K562 (cell line): ENCODE measurements around the gene ADAMTSL2. TPM values are rescaled to one million over a fixed set of nuclear protein-coding genes. Genes with fewer than 3 reads are reported as not detected.

Experiments
- ATAC-seq: fragments of 200-7000 bp; cut with Tn5 transposase; 3 replicates; pipeline ENCODE4 v1.9.1; 2020; ENCODE audit warnings: moderate library complexity
- BruUV-seq: library from RNA; stranded (reverse); fragments of 400-500 nt; replicated peaks from 2 replicates; lab custom pipeline; 2021; lab: Mats Ljungman, UMichigan
- CTCF ChIA-PET: fragments of 300-600 bp; formaldehyde crosslinking; extraction: SDS; loops from one replicate; lab custom pipeline; 2021; ENCODE audit warnings: low intra/inter-chr PET ratio; lab: Yijun Ruan, JAX
- POLR2A ChIA-PET: fragments of 300-600, 350-650 bp; sonication (Branson Sonifier 250); formaldehyde crosslinking; extraction: SDS; loops from one replicate; lab custom pipeline; 2021; ENCODE audit warnings: antibody characterized with exemption, inconsistent platforms; lab: Yijun Ruan, JAX
- DNase-seq, 4 experiments: peaks; one replicate each; pipeline versions ENCODE4 v3.0.0 to v3.0.0-alpha.2; 2011 to 2018; ENCODE audit warnings: low spot score in 3 of 4, mixed read lengths in 3 of 4; ENCODE audit errors: extremely low read depth in 1 of 4
- FAIRE-seq: peaks from 2 replicates; lab custom pipeline; 2011; peaks lifted over from hg19 to GRCh38; lab: Jason Lieb, UNC
- H2AFZ ChIP-seq: 2 replicates; pipeline ENCODE4 v1.6.0; 2011; ENCODE audit warnings: low read depth, low read length, control low read depth, inconsistent platforms
- H3K27ac ChIP-seq: fragments of 200-600 bp; 3 replicates; pipeline ENCODE4 v1.8.0; 2011; ENCODE audit warnings: low read depth, mild to moderate bottlenecking, control low read depth, inconsistent platforms, low read length, moderate library complexity, mixed read lengths; ENCODE audit errors: extremely low read depth
- H3K27me3 ChIP-seq, 2 experiments: fragments of 300-600 bp in 1 of 2; 2 replicates in 1 of 2; 3 replicates in 1 of 2; pipeline versions ENCODE4 v1.6.0 to v1.8.0; 2011; ENCODE audit warnings: inconsistent platforms in 2 of 2, low read length in 2 of 2, mild to moderate bottlenecking in 1 of 2, mixed read lengths in 1 of 2, moderate library complexity in 1 of 2; ENCODE audit not compliant: control insufficient read depth in 2 of 2, insufficient read depth in 2 of 2
- H3K36me3 ChIP-seq: fragments of 300-600 bp; 3 replicates; pipeline ENCODE4 v1.8.0; 2011; ENCODE audit warnings: mild to moderate bottlenecking, low read length, inconsistent platforms; ENCODE audit not compliant: control insufficient read depth, insufficient read depth
- H3K4me1 ChIP-seq, 2 experiments: fragments of 200-600 bp in 1 of 2; replicated peaks in 1 of 2; 2 replicates in 1 of 2; 3 replicates in 1 of 2; pipeline versions ENCODE4 v1.5.1 to v1.8.0; 2011; ENCODE audit warnings: inconsistent platforms in 2 of 2, low read length in 2 of 2, mild to moderate bottlenecking in 1 of 2, mixed read lengths in 1 of 2, moderate library complexity in 1 of 2; ENCODE audit not compliant: control insufficient read depth in 2 of 2, insufficient read depth in 2 of 2
- H3K4me2 ChIP-seq: 2 replicates; pipeline ENCODE4 v1.6.1; 2011; ENCODE audit warnings: low read length, control low read depth, inconsistent platforms, mixed read lengths; ENCODE audit not compliant: insufficient read depth
- H3K4me3 ChIP-seq: fragments of 200-600 bp; sonication (generic), shearing (Covaris generic); 2 replicates; pipeline ENCODE4 v1.5.1; 2016; ENCODE audit warnings: control low read depth, inconsistent platforms
- H3K79me2 ChIP-seq: fragments of 200-600 bp; 3 replicates; pipeline ENCODE4 v1.8.0; 2011; ENCODE audit warnings: low read length, inconsistent platforms; ENCODE audit not compliant: control insufficient read depth, insufficient read depth
- H3K9ac ChIP-seq, 2 experiments: 2 replicates each; pipeline versions ENCODE4 v1.6.0 to v1.6.1; 2011; ENCODE audit warnings: low read depth in 2 of 2, low read length in 2 of 2, control low read depth in 1 of 2, inconsistent platforms in 1 of 2, mild to moderate bottlenecking in 1 of 2, mixed read lengths in 1 of 2; ENCODE audit not compliant: insufficient read depth in 1 of 2
- H3K9me1 ChIP-seq: one replicate; pipeline ENCODE4 v1.6.0; 2011; ENCODE audit warnings: inconsistent platforms, mild to moderate bottlenecking, low read length, moderate library complexity; ENCODE audit not compliant: control insufficient read depth, insufficient read depth
- H3K9me3 ChIP-seq: replicated peaks from 2 replicates; pipeline ENCODE4 v1.5.1; 2011; ENCODE audit warnings: low read depth, low read length, inconsistent platforms; ENCODE audit not compliant: control insufficient read depth, insufficient read depth
- H4K20me1 ChIP-seq: replicated peaks from 2 replicates; pipeline ENCODE4 v1.6.1; 2011; ENCODE audit warnings: low read length, inconsistent platforms, mixed read lengths; ENCODE audit not compliant: control insufficient read depth, insufficient read depth
- COPS2 ChIP-seq: fragments of 450-650 bp; conservative IDR thresholded peaks from 2 replicates; pipeline ENCODE4 v1.6.1; 2016; ENCODE audit warnings: mild to moderate bottlenecking, moderate library complexity
- ELF2 ChIP-seq: fragments of 250-450 bp; sonication (Bioruptor Pico); IDR thresholded peaks from 2 replicates; pipeline ENCODE4 v1.5.0; 2021; ENCODE audit warnings: mild to moderate bottlenecking
- FOXM1 ChIP-seq, 2 experiments: fragments of 450-650 bp in 1 of 2; sonication (generic) in 1 of 2; formaldehyde crosslinking in 1 of 2; IDR thresholded peaks; 2 replicates each; pipeline versions ENCODE4 v1.6.1 to v1.9.0; 2017 to 2022; ENCODE audit warnings: low read depth in 2 of 2, mild to moderate bottlenecking in 2 of 2, missing genetic modification reagents in 1 of 2, moderate library complexity in 1 of 2
- HDAC3 ChIP-seq: fragments of 450-650 bp; IDR thresholded peaks from 2 replicates; pipeline ENCODE4 v1.6.1; 2018; ENCODE audit warnings: borderline replicate concordance, mild to moderate bottlenecking, moderate library complexity; ENCODE audit not compliant: partially characterized antibody
- KAT7 ChIP-seq: sonication (generic); formaldehyde crosslinking; IDR thresholded peaks from 2 replicates; pipeline ENCODE4 v1.8.0; 2022; ENCODE audit warnings: missing genetic modification reagents, mild to moderate bottlenecking, borderline replicate concordance
- KDM4B ChIP-seq, 2 experiments: fragments of 450-650 bp in 1 of 2; sonication (generic) in 1 of 2; IDR thresholded peaks; 2 replicates each; pipeline ENCODE4 v1.6.1; 2016 to 2017; ENCODE audit warnings: borderline replicate concordance in 2 of 2, antibody characterized with exemption in 1 of 2, low read depth in 1 of 2, mild to moderate bottlenecking in 1 of 2
- KHSRP ChIP-seq: fragments of 450-650 bp; IDR thresholded peaks from 2 replicates; pipeline ENCODE4 v1.6.1; 2017
- KLF13 ChIP-seq: fragments of 450-650 bp; IDR thresholded peaks from 2 replicates; pipeline ENCODE4 v1.6.1; 2016; ENCODE audit warnings: missing genetic modification characterization, low read depth, mild to moderate bottlenecking, missing compliant biosample characterization, moderate library complexity, borderline replicate concordance
- LEF1 ChIP-seq: fragments of 450-650 bp; IDR thresholded peaks from 2 replicates; pipeline ENCODE4 v1.6.1; 2016; ENCODE audit warnings: mild to moderate bottlenecking
- MXI1 ChIP-seq: IDR thresholded peaks from 2 replicates; pipeline ENCODE4 v1.6.1; 2011; ENCODE audit warnings: low read depth, mild to moderate bottlenecking, improper control_type of control experiment, low read length
- RCOR1 ChIP-seq, 2 experiments: IDR thresholded peaks; 2 replicates each; pipeline ENCODE4 v1.6.1; 2012; ENCODE audit warnings: low read depth in 2 of 2, low read length in 2 of 2, borderline replicate concordance in 1 of 2, improper control_type of control experiment in 1 of 2
- SETDB1 ChIP-seq: IDR thresholded peaks from one replicate; pipeline ENCODE4 v1.6.1; 2012; ENCODE audit warnings: low read length, control low read depth, inconsistent platforms
- ZC3H11A ChIP-seq: IDR thresholded peaks from 2 replicates; pipeline ENCODE4 v1.6.1; 2012; ENCODE audit warnings: low read depth, low read length, improper control_type of control experiment
- ZNF174 ChIP-seq: fragments of 250-450 bp; sonication (Bioruptor Pico); IDR thresholded peaks from 2 replicates; pipeline ENCODE4 v1.4.0; 2020; ENCODE audit warnings: mild to moderate bottlenecking
- ZNF668 ChIP-seq: fragments of 250-450 bp; sonication (Bioruptor Pico); IDR thresholded peaks from 2 replicates; pipeline ENCODE4 v1.8.0; 2022; ENCODE audit warnings: mild to moderate bottlenecking, inconsistent platforms
- ZSCAN32 ChIP-seq: fragments of 450-650 bp; formaldehyde crosslinking; IDR thresholded peaks from 2 replicates; pipeline ENCODE4 v1.4.0; 2020; ENCODE audit warnings: mild to moderate bottlenecking, moderate library complexity
- WGBS: fragments of 100-300 bp; shearing (Covaris generic); methylation state at CpG from one replicate; pipeline ENCODE4 v1.1.6; 2016; ENCODE audit warnings: low coverage, mixed read lengths; ENCODE audit not compliant: insufficient coverage; ENCODE audit errors: missing lambda C conversion rate; 5-methylcytosine and 5-hydroxymethylcytosine counted together
- in situ Hi-C: fragments of 300-500 bp; cut with MboI; formaldehyde crosslinking; loops from 4 replicates; pipeline ENCODE4 v1.15.0; 2018; ENCODE audit warnings: inconsistent platforms, mixed read lengths
- intact Hi-C: fragments of 100-400 bp; cut with micrococcal nuclease; formaldehyde crosslinking; loops from 2 replicates; pipeline ENCODE4 v1.14.2; 2022
- polyA plus RNA-seq, 8 experiments: library from polyadenylated mRNA; depleted of rRNA in 4 of 8; stranded (reverse) in 5 of 8; unstranded in 3 of 8; fragments of >200 nt; fragmentation: Nextera tagmentation in 2 of 8; fragmentation: Illumina TruSeq in 1 of 8; extraction: Ambion mirVana in 2 of 8; extraction: Trizol in 1 of 8; gene quantifications; 2 replicates each; pipeline versions ENCODE4 v1.2.1 to v1.2.3, GENCODE V29; 2011 to 2014; ENCODE audit warnings: inconsistent platforms in 1 of 8, missing spikeins in 1 of 8
- total RNA-seq, 7 experiments: library from RNA; depleted of rRNA in 6 of 7; stranded (reverse); fragments of >200 nt in 6 of 7; fragmentation: Illumina TruSeq in 2 of 7; extraction: Trizol in 2 of 7; gene quantifications; 2 replicates each; pipeline versions ENCODE4 v1.2.1 to v1.2.3, GENCODE V29; 2011 to 2021; ENCODE audit warnings: low replicate concordance in 1 of 7
- TF ChIP-seq, protein P1 (sequence below), 2 experiments: fragments of 450-650 bp; IDR thresholded peaks; 2 replicates each; pipeline ENCODE4 v1.6.1; 2016
- TF ChIP-seq, protein P2 (sequence below): IDR thresholded peaks from 2 replicates; pipeline ENCODE4 v1.6.1; 2016; ENCODE audit warnings: missing genetic modification characterization, missing compliant biosample characterization
- TF ChIP-seq, protein P3 (sequence below): fragments of 250-450 bp; sonication (Bioruptor Pico); IDR thresholded peaks from 2 replicates; pipeline ENCODE4 v1.4.0; 2020; ENCODE audit warnings: mild to moderate bottlenecking, moderate library complexity

The ADAMTSL2 gene
- total and polyA plus RNA-seq, 9 of the 15 experiments (the other 6 are each of a cell fraction or from before 2014, with no cell fraction given): 0.04 TPM; not detected in 8

DNA sequence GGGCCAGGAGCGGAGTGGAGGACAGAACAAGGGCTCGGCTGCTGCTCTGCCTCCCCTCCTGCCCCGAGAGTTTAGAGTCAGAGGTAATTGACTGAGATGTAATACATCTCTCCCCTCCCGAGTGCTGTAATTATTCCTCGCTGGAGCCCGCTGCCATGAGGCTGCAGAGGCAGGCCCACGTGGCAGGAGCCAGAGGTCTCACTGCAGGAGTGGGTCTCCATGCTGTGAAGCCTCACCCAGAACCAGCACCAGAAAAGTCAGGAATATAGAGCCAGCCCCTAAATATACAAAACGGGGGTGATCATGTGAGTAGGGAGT is 72.2 kb downstream of the ADAMTSL2 start (continued):
- no peak for TF ChIP-seq ZNF668 (CRISPR knock-in tag)

DNA sequence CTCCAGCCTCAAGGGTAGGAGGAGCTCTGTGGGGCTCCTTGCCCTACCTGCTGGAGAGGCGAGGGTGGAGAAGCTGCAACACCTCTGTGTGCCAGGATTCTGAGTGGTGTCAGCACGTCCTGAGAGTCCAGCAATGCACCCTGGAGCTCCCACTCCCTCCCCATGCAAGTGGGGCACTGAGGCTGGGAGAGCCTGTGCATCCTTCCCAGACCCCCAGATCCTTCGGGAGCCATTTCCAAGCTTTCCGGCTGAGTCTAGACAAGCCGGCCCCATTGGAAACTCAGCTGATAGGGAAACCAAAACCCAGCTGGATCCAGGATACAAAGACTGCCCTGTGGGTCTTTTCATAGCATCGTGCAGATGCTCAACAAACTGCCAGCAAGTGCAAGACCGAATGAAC is 72.9 kb downstream of the ADAMTSL2 start:
- BruUV-seq: no TSS peak
- H3K4me3 ChIP-seq: no peak overlapping the region
- peaks cover 14% of the 10 kb centered on the region for H4K20me1 ChIP-seq
- H3K27ac ChIP-seq: no peak overlapping the region
- H3K9me3 ChIP-seq: no peaks in the 10 kb centered on the region
- DNase-seq (no peak), FAIRE-seq (no peak), ATAC-seq (no peak)
- ChIA-PET CTCF (no interaction called here), POLR2A (interaction anchor here (0.7 kb wide), 1 partner anchor 73 kb away, joined by 3 read pairs; no protein-coding TSS in a partner anchor)
- H3K27me3 ChIP-seq: peaks cover 6 to 46% of the 10 kb centered on the region in 2 experiments; a peak in 4 of 5 replicates
- in situ Hi-C loops: no loop called here
- H3K9ac ChIP-seq: no peak overlapping the region
- intact Hi-C loops: no loop called here
- no peaks in the 10 kb centered on the region for H3K36me3 ChIP-seq
- no peak overlapping the region for H3K4me2 ChIP-seq
- H2AFZ ChIP-seq: no peak overlapping the region
- 2% methylated on average over 7 of the region's 7 CpGs for WGBS
- H3K9me1 ChIP-seq: no peaks in the 10 kb centered on the region
- no peaks in the 10 kb centered on the region for H3K79me2 ChIP-seq
- H3K4me1 ChIP-seq: peaks cover 0 to 12% of the 10 kb centered on the region in 2 experiments; a peak in 2 of 5 replicates
- TF ChIP-seq KLF13 (tag): no peak
- no peak for TF ChIP-seq SETDB1
- TF ChIP-seq ZNF174 (CRISPR knock-in tag): no peak
- TF ChIP-seq ZSCAN32 (CRISPR knock-in tag): no peak
- TF ChIP-seq KHSRP: no peak
- no peak for TF ChIP-seq MXI1
- no peak for TF ChIP-seq KAT7 (CRISPR knock-in tag)
- no peak for TF ChIP-seq KDM4B (IDR thresholded peaks at IDR 0.05; ENCODE audit: borderline replicate concordance in 2 of 2, low read depth in 1 of 2)
- no peak for TF ChIP-seq FOXM1 (IDR thresholded peaks at IDR 0.05; ENCODE audit: low read depth)
- TF ChIP-seq FOXM1 (CRISPR knock-in tag; IDR thresholded peaks at IDR 0.05; ENCODE audit: low read depth): no peak
- no peak for TF ChIP-seq ELF2 (CRISPR knock-in tag)
- TF ChIP-seq, protein P1, sequence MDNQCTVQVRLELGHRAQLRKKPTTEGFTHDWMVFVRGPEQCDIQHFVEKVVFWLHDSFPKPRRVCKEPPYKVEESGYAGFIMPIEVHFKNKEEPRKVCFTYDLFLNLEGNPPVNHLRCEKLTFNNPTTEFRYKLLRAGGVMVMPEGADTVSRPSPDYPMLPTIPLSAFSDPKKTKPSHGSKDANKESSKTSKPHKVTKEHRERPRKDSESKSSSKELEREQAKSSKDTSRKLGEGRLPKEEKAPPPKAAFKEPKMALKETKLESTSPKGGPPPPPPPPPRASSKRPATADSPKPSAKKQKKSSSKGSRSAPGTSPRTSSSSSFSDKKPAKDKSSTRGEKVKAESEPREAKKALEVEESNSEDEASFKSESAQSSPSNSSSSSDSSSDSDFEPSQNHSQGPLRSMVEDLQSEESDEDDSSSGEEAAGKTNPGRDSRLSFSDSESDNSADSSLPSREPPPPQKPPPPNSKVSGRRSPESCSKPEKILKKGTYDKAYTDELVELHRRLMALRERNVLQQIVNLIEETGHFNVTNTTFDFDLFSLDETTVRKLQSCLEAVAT (IDR thresholded peaks at IDR 0.05): no peak
- TF ChIP-seq, protein P2, sequence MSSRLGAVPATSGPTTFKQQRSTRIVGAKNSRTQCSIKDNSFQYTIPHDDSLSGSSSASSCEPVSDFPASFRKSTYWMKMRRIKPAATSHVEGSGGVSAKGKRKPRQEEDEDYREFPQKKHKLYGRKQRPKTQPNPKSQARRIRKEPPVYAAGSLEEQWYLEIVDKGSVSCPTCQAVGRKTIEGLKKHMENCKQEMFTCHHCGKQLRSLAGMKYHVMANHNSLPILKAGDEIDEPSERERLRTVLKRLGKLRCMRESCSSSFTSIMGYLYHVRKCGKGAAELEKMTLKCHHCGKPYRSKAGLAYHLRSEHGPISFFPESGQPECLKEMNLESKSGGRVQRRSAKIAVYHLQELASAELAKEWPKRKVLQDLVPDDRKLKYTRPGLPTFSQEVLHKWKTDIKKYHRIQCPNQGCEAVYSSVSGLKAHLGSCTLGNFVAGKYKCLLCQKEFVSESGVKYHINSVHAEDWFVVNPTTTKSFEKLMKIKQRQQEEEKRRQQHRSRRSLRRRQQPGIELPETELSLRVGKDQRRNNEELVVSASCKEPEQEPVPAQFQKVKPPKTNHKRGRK (tag): no peak
- TF ChIP-seq COPS2: no peak
- TF ChIP-seq, protein P3, sequence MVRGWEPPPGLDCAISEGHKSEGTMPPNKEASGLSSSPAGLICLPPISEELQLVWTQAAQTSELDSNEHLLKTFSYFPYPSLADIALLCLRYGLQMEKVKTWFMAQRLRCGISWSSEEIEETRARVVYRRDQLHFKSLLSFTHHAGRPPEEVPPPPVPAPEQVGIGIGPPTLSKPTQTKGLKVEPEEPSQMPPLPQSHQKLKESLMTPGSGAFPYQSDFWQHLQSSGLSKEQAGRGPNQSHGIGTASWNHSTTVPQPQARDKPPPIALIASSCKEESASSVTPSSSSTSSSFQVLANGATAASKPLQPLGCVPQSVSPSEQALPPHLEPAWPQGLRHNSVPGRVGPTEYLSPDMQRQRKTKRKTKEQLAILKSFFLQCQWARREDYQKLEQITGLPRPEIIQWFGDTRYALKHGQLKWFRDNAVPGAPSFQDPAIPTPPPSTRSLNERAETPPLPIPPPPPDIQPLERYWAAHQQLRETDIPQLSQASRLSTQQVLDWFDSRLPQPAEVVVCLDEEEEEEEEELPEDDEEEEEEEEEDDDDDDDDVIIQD (CRISPR knock-in tag): no peak
- no peak for TF ChIP-seq LEF1
- no peak for TF ChIP-seq ZC3H11A
- TF ChIP-seq HDAC3: no peak
- no peak for TF ChIP-seq RCOR1 (IDR thresholded peaks at IDR 0.05; ENCODE audit: borderline replicate concordance in 1 of 2, low read depth in 2 of 2, low read length in 2 of 2)
